ENCODE results near the gene BLOC1S5.
A peak's percentile ranks its signal among the peaks of the same experiment; 100 is the strongest.

GRCh38 chr6:8006208-8006607 lies 58.0 kb downstream of the BLOC1S5 start:
- TF ChIP-seq CTCF (IDR thresholded peaks at IDR 0.05), result peak; percentile 51; the same call in 1 of the 2 replicates
- TF ChIP-seq POLR2AphosphoS5 (IDR thresholded peaks at IDR 0.05; ENCODE audit: low read depth, low read length), result no peak
- TF ChIP-seq SIN3A (IDR thresholded peaks at IDR 0.05; ENCODE audit: borderline replicate concordance, insufficient read depth, low read depth, low read length), result no peak
- TF ChIP-seq TCF7L2 (IDR thresholded peaks at IDR 0.05; ENCODE audit: low read depth, low read length), result no peak
